Activated naive CD8-positive, alpha-beta T cell treated with anti-CD3 and anti-CD28 coated beads, Interleukin-2, amount 10 ng/mL, durations not matched to agents 7 days and 5 days (primary cell): ENCODE results near the gene SLC26A9. TPM values are rescaled to one million over a fixed set of nuclear protein-coding genes. Genes with fewer than 3 reads are reported as not detected.
A peak's percentile ranks its signal among the peaks of the same experiment; 100 is the strongest.

Source experiments
- ATAC-seq: fragments of 150-1000 bp; cut with Tn5 transposase; one replicate; pipeline ENCODE4 v1.10.0; 2021; ENCODE audit warnings: low read depth, moderate library complexity
- POLR2A ChIA-PET: fragments of 350-600 bp; sonication (Branson Sonifier 250); formaldehyde crosslinking; loops from one replicate; lab custom pipeline; 2021; ENCODE audit warnings: antibody characterized with exemption; lab: Charles Lee
- DNase-seq: peaks from one replicate; pipeline ENCODE4 v3.0.0; 2021
- H3K27ac Mint-ChIP-seq: one replicate; pipeline ENCODE4 v1.8.0; 2022; ENCODE audit warnings: mild to moderate bottlenecking, mixed read lengths
- H3K27me3 Mint-ChIP-seq: one replicate; pipeline ENCODE4 v1.8.0; 2022; ENCODE audit warnings: mild to moderate bottlenecking, moderate library complexity, mixed read lengths
- H3K36me3 Mint-ChIP-seq: one replicate; pipeline ENCODE4 v1.8.0; 2021; ENCODE audit warnings: mild to moderate bottlenecking, mixed read lengths
- H3K4me1 Mint-ChIP-seq: one replicate; pipeline ENCODE4 v1.8.0; 2021; ENCODE audit warnings: mixed read lengths
- H3K4me3 Mint-ChIP-seq: one replicate; pipeline ENCODE4 v1.8.0; 2022; ENCODE audit warnings: mild to moderate bottlenecking, moderate library complexity, mixed read lengths
- H3K9me3 Mint-ChIP-seq: one replicate; pipeline ENCODE4 v1.8.0; 2021; ENCODE audit warnings: mixed read lengths
- total RNA-seq, 2 experiments: library from RNA; stranded (reverse); gene quantifications; one replicate each; pipeline ENCODE4 v1.2.3, GENCODE V29; 2021

Gene SLC26A9
- total RNA-seq, 2 experiments from 2014 or later, result not detected

DNA sequence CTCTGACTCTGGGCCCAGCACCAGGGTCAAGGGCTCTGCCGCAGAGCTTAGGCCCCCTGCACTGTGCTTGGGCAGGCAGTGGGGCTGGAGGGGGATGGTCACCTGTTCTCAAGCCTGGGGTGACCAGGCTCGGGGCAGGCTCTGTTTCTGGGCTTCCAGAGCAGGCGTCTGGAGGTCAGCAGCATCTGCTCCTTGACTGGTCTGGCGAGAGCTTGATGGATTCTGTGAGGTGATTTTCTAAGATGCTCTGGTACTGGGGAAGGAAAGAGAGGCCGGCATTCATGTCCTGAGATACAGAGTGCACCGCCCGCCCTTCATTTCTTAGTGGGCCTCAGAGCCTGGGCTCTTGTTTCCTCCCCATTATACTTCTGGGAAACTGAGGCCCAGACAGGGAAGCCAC is 35.4 kb upstream of the SLC26A9 start:
- H3K4me3 Mint-ChIP-seq, result no peak overlapping the region
- POLR2A ChIA-PET, result no interaction called here
- no peaks in the 10 kb centered on the region for H3K36me3 Mint-ChIP-seq
- no peak overlapping the region for H3K27ac Mint-ChIP-seq
- ATAC-seq (no peak), DNase-seq (no peak)
- H3K4me1 Mint-ChIP-seq, result peaks cover 6% of the 10 kb centered on the region
- peaks cover 14% of the 10 kb centered on the region for H3K9me3 Mint-ChIP-seq
- H3K27me3 Mint-ChIP-seq, result peaks cover 3% of the 10 kb centered on the region

DNA sequence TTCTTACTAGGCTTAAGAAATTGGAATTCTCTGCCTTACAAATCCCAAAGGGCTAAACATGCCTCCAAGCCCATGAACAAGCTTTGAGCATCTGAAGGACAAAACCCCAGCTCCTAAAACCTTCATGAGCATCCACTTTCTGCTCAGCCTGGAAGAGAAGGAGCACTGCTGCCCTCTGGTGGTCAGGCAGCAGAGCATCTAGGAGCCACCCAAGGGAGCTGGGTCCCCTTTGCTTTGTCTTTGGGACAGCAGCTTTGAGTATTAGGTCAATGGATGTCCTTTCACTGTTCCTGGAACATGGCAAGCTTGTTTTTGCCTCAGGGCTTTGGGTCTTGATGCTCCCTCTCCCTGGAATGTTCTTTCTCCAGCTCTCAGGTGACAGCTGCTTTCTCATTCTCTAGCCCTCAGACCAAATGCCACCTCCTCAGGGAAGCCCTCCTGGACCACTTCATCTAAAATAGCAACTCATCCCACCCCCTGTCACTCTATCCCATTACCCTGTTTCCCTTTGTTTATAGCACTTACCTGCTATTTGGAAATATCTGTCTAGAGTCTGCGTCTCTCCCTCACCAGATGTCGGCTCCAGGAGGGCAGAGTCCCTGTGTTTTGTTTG is 34.3 kb upstream of the SLC26A9 start:
- H3K4me3 Mint-ChIP-seq, result no peak overlapping the region
- no peaks in the 10 kb centered on the region for H3K27me3 Mint-ChIP-seq
- no peaks in the 10 kb centered on the region for H3K36me3 Mint-ChIP-seq
- peak; percentile 73 for ATAC-seq
- DNase-seq, result peak; percentile 75
- POLR2A ChIA-PET, result interaction anchor here (1.3 to 1.5 kb wide), 2 partner anchors 186 to 319 kb away, joined by 4 to 7 read pairs; no protein-coding TSS in a partner anchor
- no peak overlapping the region for H3K27ac Mint-ChIP-seq
- peaks cover 6% of the 10 kb centered on the region for H3K4me1 Mint-ChIP-seq
- peaks cover 20% of the 10 kb centered on the region for H3K9me3 Mint-ChIP-seq

GRCh38 chr1:205976708-205977401 is 33.6 kb upstream of the SLC26A9 start:
- no peaks in the 10 kb centered on the region for H3K27me3 Mint-ChIP-seq
- no peaks in the 10 kb centered on the region for H3K36me3 Mint-ChIP-seq
- H3K4me1 Mint-ChIP-seq, result peaks cover 6% of the 10 kb centered on the region
- POLR2A ChIA-PET, result interaction anchor here (1.3 to 1.5 kb wide), 2 partner anchors 185 to 318 kb away, joined by 4 to 7 read pairs; no protein-coding TSS in a partner anchor
- no peak overlapping the region for H3K27ac Mint-ChIP-seq
- H3K9me3 Mint-ChIP-seq, result peaks cover 20% of the 10 kb centered on the region
- H3K4me3 Mint-ChIP-seq, result no peak overlapping the region
- no peak for ATAC-seq
- DNase-seq, result no peak

DNA sequence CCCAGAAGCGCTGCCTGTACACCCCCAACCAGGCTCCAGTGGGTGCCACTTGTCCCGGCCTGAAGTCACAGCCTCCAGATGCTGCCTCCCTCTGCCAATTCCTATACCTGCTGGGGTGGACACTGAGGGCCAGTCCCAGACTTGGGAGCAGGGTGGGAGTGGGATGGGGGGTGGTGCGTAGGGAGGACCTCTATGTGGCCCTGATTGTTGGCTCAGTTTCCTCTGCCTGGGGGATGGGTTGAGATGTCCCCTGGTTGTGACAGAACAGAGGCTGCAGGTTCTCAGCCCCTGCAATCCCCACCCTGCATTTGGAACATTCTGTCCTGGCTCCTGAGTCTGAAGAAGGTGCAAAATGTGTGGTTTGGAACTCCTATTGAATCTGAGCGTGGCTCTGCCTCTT is 32.8 kb upstream of the SLC26A9 start:
- Mint-ChIP-seq H3K27ac (no peak overlapping the region), H3K27me3 (no peaks in the 10 kb centered on the region), H3K36me3 (no peaks in the 10 kb centered on the region), H3K4me3 (no peak overlapping the region), H3K9me3 (peaks cover 20% of the 10 kb centered on the region), H3K4me1 (peaks cover 6% of the 10 kb centered on the region)
- DNase-seq (no peak), ATAC-seq (no peak)
- POLR2A ChIA-PET, result no interaction called here

DNA sequence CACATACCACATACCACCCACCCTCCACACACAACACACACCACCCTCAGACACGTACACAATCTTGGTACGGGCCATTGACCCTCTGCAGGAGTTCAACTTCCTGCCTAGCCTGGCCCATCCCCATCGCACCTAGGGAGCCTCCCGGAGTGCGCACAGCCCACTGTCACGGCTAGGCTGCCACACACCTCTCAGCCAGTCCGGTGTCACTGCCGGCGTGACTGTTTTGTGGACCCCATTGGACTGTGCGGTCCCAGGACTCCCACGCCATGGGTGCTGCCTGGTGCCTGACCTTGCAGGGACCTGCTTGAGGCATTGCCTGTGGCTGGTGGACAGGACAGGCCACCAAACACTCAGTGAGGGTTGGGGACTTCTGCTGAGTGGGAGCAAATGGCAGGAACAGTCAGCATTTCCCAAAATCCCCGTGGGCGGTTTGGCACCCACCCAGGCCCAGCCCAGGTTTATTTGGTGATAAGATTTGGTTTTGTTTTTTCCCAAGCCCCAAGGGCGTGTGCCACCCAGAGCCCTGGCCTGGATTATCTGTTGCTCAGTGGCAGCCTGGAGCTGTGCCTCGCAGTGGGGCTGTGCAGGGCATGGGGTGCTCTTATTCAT is 32.2 kb upstream of the SLC26A9 start:
- POLR2A ChIA-PET, result no interaction called here
- no peaks in the 10 kb centered on the region for H3K36me3 Mint-ChIP-seq
- ATAC-seq (no peak), DNase-seq (no peak)
- no peak overlapping the region for H3K27ac Mint-ChIP-seq
- H3K27me3 Mint-ChIP-seq, result no peaks in the 10 kb centered on the region
- peaks cover 20% of the 10 kb centered on the region for H3K9me3 Mint-ChIP-seq
- H3K4me3 Mint-ChIP-seq, result no peak overlapping the region
- peaks cover 6% of the 10 kb centered on the region for H3K4me1 Mint-ChIP-seq

- DNase-seq, result no peak
- peaks cover 20% of the 10 kb centered on the region for H3K9me3 Mint-ChIP-seq
- POLR2A ChIA-PET, result no interaction called here
- H3K4me3 Mint-ChIP-seq, result no peak overlapping the region
- ATAC-seq, result no peak
- H3K27ac Mint-ChIP-seq, result peak overlapping the region; percentile 60
- peaks cover 6% of the 10 kb centered on the region for H3K4me1 Mint-ChIP-seq
- no peaks in the 10 kb centered on the region for H3K27me3 Mint-ChIP-seq
- no peaks in the 10 kb centered on the region for H3K36me3 Mint-ChIP-seq
These were observed 31.5 kb upstream of the SLC26A9 start for GRCh38 chr1:205974712-205975111.

DNA sequence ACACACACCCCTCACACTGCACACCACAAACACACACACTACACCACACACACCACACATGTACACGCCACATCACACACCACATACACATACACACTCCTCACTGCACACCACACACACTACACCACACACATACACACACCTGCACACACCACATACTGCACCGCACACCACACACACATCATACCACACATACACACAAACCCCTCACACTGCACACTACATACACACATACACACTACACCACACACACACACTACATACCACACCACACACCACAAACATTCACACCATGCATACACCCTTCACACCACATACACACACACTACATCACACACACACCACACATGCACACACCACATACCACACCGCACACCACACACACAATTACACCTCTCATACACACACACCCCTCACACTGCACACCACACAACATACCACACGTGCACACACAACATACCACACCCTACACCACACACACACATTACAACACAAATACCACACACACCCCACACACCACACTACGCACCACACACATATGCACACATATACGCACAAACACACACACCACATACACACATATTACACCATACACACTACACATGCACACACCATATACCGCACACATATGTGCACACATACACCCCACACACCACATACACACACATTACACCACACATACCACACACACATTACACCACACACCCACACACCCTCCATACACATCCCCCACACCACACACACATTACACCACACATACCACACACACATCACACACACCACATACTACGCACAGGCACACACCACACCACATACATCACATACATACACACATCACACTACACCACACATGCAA is 30.3 kb upstream of the SLC26A9 start:
- ATAC-seq (no peak), DNase-seq (no peak)
- Mint-ChIP-seq H3K27ac (peak overlapping the region; percentile 31), H3K4me3 (no peak overlapping the region), H3K36me3 (no peaks in the 10 kb centered on the region), H3K27me3 (no peaks in the 10 kb centered on the region), H3K9me3 (peaks cover 20% of the 10 kb centered on the region), H3K4me1 (peaks cover 6% of the 10 kb centered on the region)
- POLR2A ChIA-PET, result no interaction called here

GRCh38 chr1:205972491-205973168 is 29.4 kb upstream of the SLC26A9 start:
- no peak overlapping the region for H3K4me3 Mint-ChIP-seq
- no peaks in the 10 kb centered on the region for H3K27me3 Mint-ChIP-seq
- H3K4me1 Mint-ChIP-seq, result peaks cover 6% of the 10 kb centered on the region
- no peaks in the 10 kb centered on the region for H3K36me3 Mint-ChIP-seq
- peaks cover 20% of the 10 kb centered on the region for H3K9me3 Mint-ChIP-seq
- POLR2A ChIA-PET, result no interaction called here
- no peak overlapping the region for H3K27ac Mint-ChIP-seq
- DNase-seq (no peak), ATAC-seq (peak; percentile 20)

- no peaks in the 10 kb centered on the region for H3K36me3 Mint-ChIP-seq
- H3K27ac Mint-ChIP-seq, result no peak overlapping the region
- H3K4me3 Mint-ChIP-seq, result no peak overlapping the region
- POLR2A ChIA-PET, result no interaction called here
- no peaks in the 10 kb centered on the region for H3K27me3 Mint-ChIP-seq
- ATAC-seq (no peak), DNase-seq (no peak)
- H3K4me1 Mint-ChIP-seq, result peaks cover 6% of the 10 kb centered on the region
- H3K9me3 Mint-ChIP-seq, result peaks cover 20% of the 10 kb centered on the region
These were observed 28.8 kb upstream of the SLC26A9 start for GRCh38 chr1:205972081-205972480.

- Mint-ChIP-seq H3K4me1 (peaks cover 6% of the 10 kb centered on the region), H3K27ac (no peak overlapping the region), H3K27me3 (no peaks in the 10 kb centered on the region), H3K9me3 (peaks cover 20% of the 10 kb centered on the region), H3K4me3 (no peak overlapping the region), H3K36me3 (no peaks in the 10 kb centered on the region)
- ATAC-seq (no peak), DNase-seq (no peak)
- POLR2A ChIA-PET, result no interaction called here
These were observed 27.8 kb upstream of the SLC26A9 start for GRCh38 chr1:205971082-205971481.

DNA sequence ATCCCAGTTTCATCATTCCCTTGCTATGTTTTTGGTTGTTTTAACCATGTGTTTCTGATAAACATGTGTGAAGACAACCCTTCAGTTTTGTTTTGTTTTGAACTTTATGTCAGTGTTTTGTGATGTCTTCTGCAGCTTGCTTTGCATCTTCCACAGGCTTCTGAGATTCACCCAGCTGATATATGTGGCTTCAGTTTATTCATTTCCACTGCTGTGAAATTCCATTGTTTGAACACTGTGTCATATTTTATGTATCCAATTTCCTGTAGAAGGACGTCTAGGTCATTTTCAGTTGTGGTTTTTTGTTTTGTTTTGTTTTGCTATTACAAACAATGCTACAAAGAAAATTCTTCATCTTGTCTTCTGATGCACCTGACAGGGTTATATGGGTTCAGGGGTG is 27.2 kb upstream of the SLC26A9 start:
- peaks cover 6% of the 10 kb centered on the region for H3K4me1 Mint-ChIP-seq
- H3K27ac Mint-ChIP-seq, result no peak overlapping the region
- H3K27me3 Mint-ChIP-seq, result no peaks in the 10 kb centered on the region
- peaks cover 20% of the 10 kb centered on the region for H3K9me3 Mint-ChIP-seq
- no peaks in the 10 kb centered on the region for H3K36me3 Mint-ChIP-seq
- POLR2A ChIA-PET, result no interaction called here
- ATAC-seq, result no peak
- DNase-seq, result no peak
- no peak overlapping the region for H3K4me3 Mint-ChIP-seq

DNA sequence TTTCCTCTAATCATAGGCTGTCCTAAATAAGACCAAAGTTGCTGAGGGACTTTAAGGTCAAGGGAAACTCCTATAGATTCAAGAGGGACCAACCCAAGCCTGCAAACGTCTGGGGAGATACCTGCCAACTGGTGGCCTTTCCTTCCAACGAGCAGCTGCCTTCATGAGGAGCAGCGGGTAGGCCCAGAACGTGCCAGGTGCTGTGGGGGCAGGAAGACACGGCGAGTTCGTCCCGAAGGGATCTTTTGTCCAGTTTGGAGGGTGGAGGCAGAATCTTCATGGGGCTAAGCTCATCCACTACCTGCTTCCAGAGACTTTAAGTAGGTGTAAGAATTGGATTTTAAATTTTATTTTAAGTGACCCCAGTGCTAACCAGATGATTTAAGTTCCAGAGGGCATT is 26.0 kb upstream of the SLC26A9 start:
- H3K9me3 Mint-ChIP-seq, result peaks cover 10% of the 10 kb centered on the region
- ATAC-seq (no peak), DNase-seq (no peak)
- no peak overlapping the region for H3K4me3 Mint-ChIP-seq
- H3K36me3 Mint-ChIP-seq, result no peaks in the 10 kb centered on the region
- H3K4me1 Mint-ChIP-seq, result no peaks in the 10 kb centered on the region
- no peak overlapping the region for H3K27ac Mint-ChIP-seq
- H3K27me3 Mint-ChIP-seq, result no peaks in the 10 kb centered on the region
- POLR2A ChIA-PET, result no interaction called here
